Mesenchymal stem cell (in vitro differentiated cells and primary cell): ENCODE measurements around the gene TPGS1.

ENCODE experiments used
- DNase-seq: peaks from one replicate; pipeline ENCODE4 v3.0.0-alpha.2; 2013
- H2AFZ ChIP-seq: one replicate; pipeline ENCODE4 v1.6.1; 2013; ENCODE audit warnings: low read depth, mild to moderate bottlenecking, control low read depth, inconsistent platforms, low read length, moderate library complexity
- H2AK5ac ChIP-seq: 2 replicates; pipeline ENCODE4 v1.6.1; 2013; ENCODE audit warnings: low read length, moderate library complexity, mild to moderate bottlenecking, inconsistent platforms; ENCODE audit not compliant: severe bottlenecking
- H2BK120ac ChIP-seq: one replicate; pipeline ENCODE4 v1.6.1; 2013; ENCODE audit warnings: low read depth, mild to moderate bottlenecking, inconsistent platforms, low read length, moderate library complexity
- H2BK12ac ChIP-seq, 2 experiments: one replicate each; pipeline ENCODE4 v1.6.1; 2013; ENCODE audit warnings: inconsistent platforms in 2 of 2, low read length in 2 of 2, mild to moderate bottlenecking in 2 of 2, moderate library complexity in 2 of 2, control low read depth in 1 of 2
- H2BK15ac ChIP-seq: one replicate; pipeline ENCODE4 v1.6.1; 2013; ENCODE audit warnings: mild to moderate bottlenecking, low read depth, inconsistent platforms; ENCODE audit not compliant: poor library complexity, severe bottlenecking
- H2BK5ac ChIP-seq: 2 replicates; pipeline ENCODE4 v1.6.1; 2013; ENCODE audit warnings: low read depth, mild to moderate bottlenecking, low read length, control low read depth, inconsistent platforms; ENCODE audit not compliant: poor library complexity, severe bottlenecking
- H3K14ac ChIP-seq, 2 experiments: one replicate each; pipeline ENCODE4 v1.6.1; 2013; ENCODE audit warnings: inconsistent platforms in 2 of 2, low read length in 2 of 2, control low read depth in 1 of 2, mild to moderate bottlenecking in 1 of 2, moderate library complexity in 1 of 2
- H3K18ac ChIP-seq, 2 experiments: one replicate each; pipeline ENCODE4 v1.6.1; 2013; ENCODE audit warnings: inconsistent platforms in 2 of 2, low read length in 2 of 2, control low read depth in 1 of 2, low read depth in 1 of 2, mild to moderate bottlenecking in 1 of 2
- H3K23ac ChIP-seq, 2 experiments: one replicate each; pipeline ENCODE4 v1.6.1; 2013; ENCODE audit warnings: inconsistent platforms in 2 of 2, low read length in 2 of 2, mild to moderate bottlenecking in 2 of 2, moderate library complexity in 2 of 2, control low read depth in 1 of 2
- H3K27ac ChIP-seq: 2 replicates; pipeline ENCODE4 v1.5.1; 2013; ENCODE audit warnings: mild to moderate bottlenecking, moderate library complexity, low read length, control low read depth, inconsistent platforms; ENCODE audit not compliant: poor library complexity, severe bottlenecking
- H3K27me3 ChIP-seq, 2 experiments: 2 replicates each; pipeline versions ENCODE4 v1.6.1 to v1.7.0; 2013; ENCODE audit warnings: low read length in 2 of 2, mild to moderate bottlenecking in 2 of 2, moderate library complexity in 2 of 2, control low read depth in 1 of 2, inconsistent platforms in 1 of 2; ENCODE audit not compliant: control insufficient read depth in 1 of 2, insufficient read depth in 1 of 2
- H3K36me3 ChIP-seq, 2 experiments: 2 replicates each; pipeline versions ENCODE4 v1.6.1 to v1.7.0; 2013; ENCODE audit warnings: low read length in 2 of 2, control low read depth in 1 of 2, inconsistent platforms in 1 of 2, low read depth in 1 of 2, mild to moderate bottlenecking in 1 of 2; ENCODE audit not compliant: insufficient read depth in 2 of 2, control insufficient read depth in 1 of 2
- H3K4ac ChIP-seq, 2 experiments: one replicate each; pipeline ENCODE4 v1.6.1; 2013; ENCODE audit warnings: inconsistent platforms in 2 of 2, low read length in 2 of 2, mild to moderate bottlenecking in 2 of 2, moderate library complexity in 2 of 2, control low read depth in 1 of 2, low read depth in 1 of 2
- H3K4me1 ChIP-seq: 2 replicates; pipeline ENCODE4 v1.6.1; 2013; ENCODE audit warnings: low read depth, low read length, control low read depth; ENCODE audit not compliant: control insufficient read depth, insufficient read depth
- H3K4me2 ChIP-seq: 2 replicates; pipeline ENCODE4 v1.6.1; 2013; ENCODE audit warnings: low read length, mild to moderate bottlenecking, inconsistent platforms; ENCODE audit not compliant: poor library complexity, severe bottlenecking
- H3K4me3 ChIP-seq, 2 experiments: 2 replicates each; pipeline versions ENCODE4 v1.5.1 to v1.7.0; 2013; ENCODE audit warnings: low read length in 2 of 2, mild to moderate bottlenecking in 2 of 2, control low read depth in 1 of 2, low read depth in 1 of 2; ENCODE audit not compliant: insufficient read depth in 1 of 2
- H3K79me1 ChIP-seq: replicated peaks from 2 replicates; pipeline ENCODE4 v1.6.1; 2013; ENCODE audit warnings: mild to moderate bottlenecking, control low read depth, low read length, inconsistent platforms; ENCODE audit not compliant: poor library complexity, severe bottlenecking
- H3K9ac ChIP-seq: 2 replicates; pipeline ENCODE4 v1.7.0; 2013; ENCODE audit warnings: mild to moderate bottlenecking, low read length, moderate library complexity
- H3K9me3 ChIP-seq: 2 replicates; pipeline ENCODE4 v1.7.0; 2013; ENCODE audit warnings: mild to moderate bottlenecking, low read length; ENCODE audit not compliant: control insufficient read depth
- H4K8ac ChIP-seq: one replicate; pipeline ENCODE4 v1.6.1; 2013; ENCODE audit warnings: inconsistent platforms, mild to moderate bottlenecking, low read length, moderate library complexity
- H4K91ac ChIP-seq: one replicate; pipeline ENCODE4 v1.6.1; 2013; ENCODE audit warnings: mild to moderate bottlenecking, low read length, inconsistent platforms
- WGBS: methylation state at CpG from one replicate; pipeline ENCODE4 v1.1.7; 2013; ENCODE audit warnings: mixed read lengths; 5-methylcytosine and 5-hydroxymethylcytosine counted together

TPGS1 gene

GRCh38 chr19:547117-547516, 39.8 kb downstream of the TPGS1 start:
- no peak overlapping the region for H4K8ac ChIP-seq
- H3K27ac ChIP-seq = no peak overlapping the region
- 93% methylated on average over 15 of the region's 15 CpGs for WGBS
- peaks cover 12% of the 10 kb centered on the region for H3K4me1 ChIP-seq
- H3K4me3 ChIP-seq = no peak overlapping the region
- H2BK15ac ChIP-seq = no peak overlapping the region
- H3K23ac ChIP-seq = no peak overlapping the region
- no peak overlapping the region for H3K18ac ChIP-seq
- H3K9me3 ChIP-seq = no peaks in the 10 kb centered on the region
- H3K14ac ChIP-seq = no peak overlapping the region
- H2BK120ac ChIP-seq = no peak overlapping the region
- no peak overlapping the region for H4K91ac ChIP-seq
- H3K4me2 ChIP-seq = no peak overlapping the region
- no peak overlapping the region for H3K9ac ChIP-seq
- H3K36me3 ChIP-seq = peaks cover 6 to 16% of the 10 kb centered on the region in 2 experiments
- no peak for DNase-seq
- no peak overlapping the region for H2BK12ac ChIP-seq
- peaks cover 4% of the 10 kb centered on the region for H3K79me1 ChIP-seq
- no peak overlapping the region for H2AK5ac ChIP-seq
- peaks cover 0 to 18% of the 10 kb centered on the region in 2 experiments for H3K27me3 ChIP-seq
- H3K4ac ChIP-seq = no peak overlapping the region
- no peak overlapping the region for H2BK5ac ChIP-seq
- no peak overlapping the region for H2AFZ ChIP-seq

- Histone ChIP-seq H2BK120ac (no peak overlapping the region), H2BK12ac (no peak overlapping the region), H2BK15ac (peak overlapping the region; percentile 44), H3K4me2 (no peak overlapping the region), H2AK5ac (no peak overlapping the region), H2BK5ac (no peak overlapping the region), H4K91ac (peak overlapping the region; percentile 37), H3K27ac (no peak overlapping the region), H3K4me3 (no peak overlapping the region), H2AFZ (no peak overlapping the region), H3K18ac (peak overlapping the region in 1 of 2 experiments; percentile 55), H3K9me3 (no peaks in the 10 kb centered on the region), H3K4me1 (peaks cover 12% of the 10 kb centered on the region), H3K23ac (no peak overlapping the region), H3K36me3 (peaks cover 0 to 6% of the 10 kb centered on the region in 2 experiments), H3K9ac (no peak overlapping the region), H3K14ac (no peak overlapping the region), H4K8ac (no peak overlapping the region), H3K79me1 (peaks cover 1% of the 10 kb centered on the region), H3K4ac (no peak overlapping the region), H3K27me3 (peaks cover 0 to 18% of the 10 kb centered on the region in 2 experiments)
- 96% methylated on average over 19 of the region's 26 CpGs for WGBS
- no peak for DNase-seq
Measured at GRCh38 chr19:547836-548720, 40.8 kb downstream of the TPGS1 start.

- no peak overlapping the region for H2BK15ac ChIP-seq
- 92% methylated on average over 52 of the region's 52 CpGs for WGBS
- no peak overlapping the region for H4K91ac ChIP-seq
Measured at GRCh38 chr19:548886-549830, 41.9 kb downstream of the TPGS1 start.

GRCh38 chr19:554817-555216, 47.5 kb downstream of the TPGS1 start:
- Histone ChIP-seq H3K27me3 (peaks cover 0 to 3% of the 10 kb centered on the region in 2 experiments), H3K27ac (no peak overlapping the region), H2BK12ac (peak overlapping the region in 1 of 2 experiments; percentile 59), H3K36me3 (no peaks in the 10 kb centered on the region), H3K4me1 (peaks cover 9% of the 10 kb centered on the region), H4K91ac (peak overlapping the region; percentile 64), H2AK5ac (no peak overlapping the region), H3K4me3 (no peak overlapping the region), H3K4ac (no peak overlapping the region), H3K14ac (no peak overlapping the region), H3K18ac (peak overlapping the region in 1 of 2 experiments; percentile 63), H2AFZ (no peak overlapping the region), H3K79me1 (no peaks in the 10 kb centered on the region), H3K9me3 (no peaks in the 10 kb centered on the region), H3K4me2 (no peak overlapping the region), H4K8ac (no peak overlapping the region), H2BK120ac (no peak overlapping the region), H3K23ac (no peak overlapping the region), H3K9ac (no peak overlapping the region), H2BK15ac (no peak overlapping the region), H2BK5ac (no peak overlapping the region)
- no peak for DNase-seq
- 85% methylated on average over 20 of the region's 20 CpGs for WGBS

More at GRCh38 chr19:548886-549830, 41.9 kb downstream of the TPGS1 start:
- Histone ChIP-seq H3K23ac (no peak overlapping the region), H2BK12ac (no peak overlapping the region), H2AFZ (no peak overlapping the region), H3K9me3 (no peaks in the 10 kb centered on the region), H2BK120ac (no peak overlapping the region), H3K4me1 (peaks cover 12% of the 10 kb centered on the region), H3K27me3 (peaks cover 0 to 18% of the 10 kb centered on the region in 2 experiments), H3K14ac (no peak overlapping the region), H3K4me2 (no peak overlapping the region), H3K9ac (no peak overlapping the region), H3K79me1 (no peaks in the 10 kb centered on the region), H3K4ac (no peak overlapping the region), H4K8ac (no peak overlapping the region), H3K36me3 (no peaks in the 10 kb centered on the region), H3K18ac (no peak overlapping the region), H2BK5ac (no peak overlapping the region), H3K27ac (no peak overlapping the region), H3K4me3 (no peak overlapping the region), H2AK5ac (no peak overlapping the region)
- no peak for DNase-seq
